ENCODE results near the gene SCYL1.

The SCYL1 gene

DNA sequence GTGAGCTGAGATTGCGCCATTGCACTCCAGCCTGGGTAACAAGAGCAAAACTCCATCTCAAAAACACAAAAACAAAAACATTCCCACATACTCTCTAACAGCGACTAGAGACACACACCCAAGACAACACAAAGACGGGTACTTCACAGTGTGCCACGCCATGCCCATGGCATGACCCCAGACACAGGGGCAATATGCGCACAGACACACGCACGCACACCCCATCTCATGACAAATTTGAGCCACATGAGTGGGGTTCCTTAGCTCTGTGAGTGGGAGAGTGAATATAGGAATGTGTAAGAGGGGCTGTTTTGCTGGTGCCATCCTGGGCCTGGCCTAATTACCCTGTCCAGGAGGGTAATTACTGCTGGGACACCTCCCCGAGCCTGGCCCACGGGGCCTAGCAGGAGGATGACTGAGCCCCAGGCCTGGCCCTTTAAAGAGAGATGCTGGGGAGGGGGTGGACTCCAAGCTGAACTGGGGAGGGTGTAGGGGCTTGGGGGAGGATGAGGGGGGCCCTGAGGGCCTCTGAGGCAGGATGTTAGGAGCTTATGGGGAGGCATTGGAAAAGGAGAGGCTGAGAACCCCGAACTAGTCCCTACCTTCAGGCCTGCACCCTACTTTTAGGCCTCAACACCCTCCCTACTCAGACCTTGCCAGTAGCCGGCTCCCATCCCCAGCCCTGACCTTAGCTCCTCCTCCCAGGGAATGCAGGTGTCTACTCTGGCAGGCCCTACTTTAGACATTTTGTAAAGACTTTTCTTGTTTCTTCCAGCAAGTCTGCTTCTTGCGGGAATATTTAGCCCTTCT, 31.8 kb downstream of the SCYL1 start:
- Histone ChIP-seq H3K4me3 (ENCODE audit: low read depth, low read length) (peak overlapping the region; percentile 57), H2AFZ (peak overlapping the region; percentile 23), H3K4me2 (ENCODE audit: low read length) (peak overlapping the region; percentile 72), H3K9me3 (ENCODE audit: control insufficient read depth, low read length) (no peaks in the 10 kb centered on the region), H3K27ac (peak overlapping the region; percentile 82), H3K36me3 (ENCODE audit: control insufficient read depth, insufficient read depth, low read length) (no peaks in the 10 kb centered on the region), H3K9ac (peak overlapping the region; percentile 19), H3K27me3 (ENCODE audit: control insufficient read depth, insufficient read depth, low read length) (no peaks in the 10 kb centered on the region), H3K79me2 (no peaks in the 10 kb centered on the region), H3K4me1 (peaks cover 21% of the 10 kb centered on the region)
- TF ChIP-seq, protein P1, sequence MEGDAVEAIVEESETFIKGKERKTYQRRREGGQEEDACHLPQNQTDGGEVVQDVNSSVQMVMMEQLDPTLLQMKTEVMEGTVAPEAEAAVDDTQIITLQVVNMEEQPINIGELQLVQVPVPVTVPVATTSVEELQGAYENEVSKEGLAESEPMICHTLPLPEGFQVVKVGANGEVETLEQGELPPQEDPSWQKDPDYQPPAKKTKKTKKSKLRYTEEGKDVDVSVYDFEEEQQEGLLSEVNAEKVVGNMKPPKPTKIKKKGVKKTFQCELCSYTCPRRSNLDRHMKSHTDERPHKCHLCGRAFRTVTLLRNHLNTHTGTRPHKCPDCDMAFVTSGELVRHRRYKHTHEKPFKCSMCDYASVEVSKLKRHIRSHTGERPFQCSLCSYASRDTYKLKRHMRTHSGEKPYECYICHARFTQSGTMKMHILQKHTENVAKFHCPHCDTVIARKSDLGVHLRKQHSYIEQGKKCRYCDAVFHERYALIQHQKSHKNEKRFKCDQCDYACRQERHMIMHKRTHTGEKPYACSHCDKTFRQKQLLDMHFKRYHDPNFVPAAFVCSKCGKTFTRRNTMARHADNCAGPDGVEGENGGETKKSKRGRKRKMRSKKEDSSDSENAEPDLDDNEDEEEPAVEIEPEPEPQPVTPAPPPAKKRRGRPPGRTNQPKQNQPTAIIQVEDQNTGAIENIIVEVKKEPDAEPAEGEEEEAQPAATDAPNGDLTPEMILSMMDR (IDR thresholded peaks at IDR 0.05) = no peak

DNA sequence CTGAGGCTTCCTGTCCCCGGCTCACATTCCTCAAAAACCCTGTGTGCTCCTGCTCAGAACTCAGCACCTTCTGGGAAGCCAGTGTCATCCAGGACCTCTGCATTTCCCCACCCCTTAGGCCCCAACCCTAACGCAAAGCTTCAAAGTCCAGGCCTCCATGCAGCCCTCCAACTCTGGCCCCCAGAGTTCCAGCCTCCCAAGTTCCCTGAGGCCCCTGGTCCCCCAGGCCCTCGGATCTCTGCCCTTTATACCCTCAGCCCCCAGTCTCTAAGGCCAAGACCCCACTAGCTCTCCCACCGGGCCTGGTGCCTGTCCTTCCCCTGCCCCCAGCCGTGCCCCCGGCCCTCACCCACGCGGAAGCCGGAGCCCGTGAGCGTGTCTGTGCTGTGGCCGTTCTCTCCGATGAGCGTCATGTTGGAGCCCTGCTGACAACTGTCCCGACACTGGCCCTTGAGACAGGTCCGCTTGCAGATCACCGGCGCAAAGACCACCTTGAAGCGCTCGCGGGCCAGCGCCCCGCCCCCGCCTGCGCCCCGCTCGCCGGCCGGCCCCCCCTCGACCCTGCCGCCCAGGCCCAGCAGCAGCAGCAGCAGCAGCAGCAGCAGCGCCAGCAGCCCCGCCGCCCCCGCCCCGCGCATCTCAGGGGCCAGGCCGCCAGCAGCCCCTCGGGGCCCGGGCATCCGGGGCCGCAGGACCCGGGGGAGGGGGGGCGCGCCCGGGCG, 32.6 kb downstream of the SCYL1 start:
- Histone ChIP-seq H3K4me2 (ENCODE audit: low read length) (peak overlapping the region; percentile 72), H3K27ac (peak overlapping the region; percentile 82), H3K4me1 (peaks cover 21% of the 10 kb centered on the region), H3K9me3 (ENCODE audit: control insufficient read depth, low read length) (no peaks in the 10 kb centered on the region), H3K4me3 (ENCODE audit: low read depth, low read length) (peak overlapping the region; percentile 57), H3K27me3 (ENCODE audit: control insufficient read depth, insufficient read depth, low read length) (no peaks in the 10 kb centered on the region), H3K36me3 (ENCODE audit: control insufficient read depth, insufficient read depth, low read length) (no peaks in the 10 kb centered on the region), H3K79me2 (no peaks in the 10 kb centered on the region), H3K9ac (peak overlapping the region; percentile 19), H2AFZ (peak overlapping the region; percentile 23)
- TF ChIP-seq, protein P1 (IDR thresholded peaks at IDR 0.05) = no peak

DNA sequence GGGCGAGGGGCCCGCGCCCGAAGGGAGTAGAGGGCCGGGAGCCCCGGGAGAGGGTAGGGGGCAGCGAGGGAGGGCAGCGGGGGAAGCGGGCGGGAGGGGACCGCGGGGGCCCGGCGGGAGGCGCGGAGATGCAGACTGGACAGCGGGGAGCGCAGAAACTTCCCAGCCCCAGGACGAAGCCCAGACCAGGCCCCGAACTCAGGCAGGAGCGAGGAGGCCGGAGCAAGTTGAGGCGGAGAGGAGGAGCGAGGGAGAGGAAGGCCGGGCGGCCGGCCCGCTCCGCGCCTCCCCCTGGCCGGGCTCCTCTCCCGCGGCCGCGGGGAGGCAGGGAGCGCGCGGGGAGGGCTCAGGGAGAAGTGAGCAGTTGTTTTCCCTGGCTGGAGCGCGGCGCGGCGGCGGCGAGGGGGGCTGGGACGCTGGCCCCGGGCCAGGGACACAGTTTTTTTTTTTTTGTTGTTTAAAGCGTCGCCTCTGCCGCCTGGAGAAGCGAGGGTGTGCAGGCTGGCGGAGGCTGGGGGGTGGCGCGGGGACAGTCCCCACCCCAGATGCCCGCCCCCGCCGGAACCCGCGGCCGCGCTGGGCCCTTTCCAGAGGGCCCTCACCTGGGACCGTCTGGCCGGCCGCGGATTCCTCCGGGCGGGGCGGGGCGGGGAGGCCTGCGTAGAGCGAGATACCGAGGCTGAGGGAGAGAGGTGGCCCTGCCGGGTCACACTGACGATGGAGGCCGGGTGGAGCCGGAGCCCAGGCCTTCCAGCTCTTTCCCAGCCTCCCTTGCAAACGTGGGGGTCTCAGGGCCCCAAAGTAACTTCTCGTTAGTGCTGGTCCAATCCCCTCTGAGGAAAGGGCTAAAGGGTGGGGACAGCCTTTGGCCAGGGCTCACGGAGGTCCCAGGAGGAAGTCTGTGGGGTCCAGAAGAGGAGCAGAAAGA, 33.4 kb downstream of the SCYL1 start, which contains the start of gene LTBP3:
Gene LTBP3, minus strand, starts transcription at position 358 of the 928 bp plus-strand sequence. CDS start 400 bp downstream, outside the sequence.
- H2AFZ ChIP-seq = peak within 1 kb of the TSS; percentile 77
- H3K27me3 ChIP-seq (ENCODE audit: control insufficient read depth, insufficient read depth, low read length) = no peaks in the 10 kb centered on the region
- H3K9ac ChIP-seq = peak within 1 kb of the TSS; percentile 19
- no peaks in the 10 kb centered on the region for H3K36me3 ChIP-seq (ENCODE audit: control insufficient read depth, insufficient read depth, low read length)
- H3K79me2 ChIP-seq = peaks cover 4% of the 10 kb centered on the region
- peak within 1 kb of the TSS; percentile 57 for H3K4me3 ChIP-seq (ENCODE audit: low read depth, low read length)
- peak within 1 kb of the TSS; percentile 72 for H3K4me2 ChIP-seq (ENCODE audit: low read length)
- H3K9me3 ChIP-seq (ENCODE audit: control insufficient read depth, low read length) = no peaks in the 10 kb centered on the region
- TF ChIP-seq, protein P1 (IDR thresholded peaks at IDR 0.05) = peak; percentile 7
- H3K27ac ChIP-seq = peak within 1 kb of the TSS; percentile 87
- peaks cover 21% of the 10 kb centered on the region for H3K4me1 ChIP-seq

DNA sequence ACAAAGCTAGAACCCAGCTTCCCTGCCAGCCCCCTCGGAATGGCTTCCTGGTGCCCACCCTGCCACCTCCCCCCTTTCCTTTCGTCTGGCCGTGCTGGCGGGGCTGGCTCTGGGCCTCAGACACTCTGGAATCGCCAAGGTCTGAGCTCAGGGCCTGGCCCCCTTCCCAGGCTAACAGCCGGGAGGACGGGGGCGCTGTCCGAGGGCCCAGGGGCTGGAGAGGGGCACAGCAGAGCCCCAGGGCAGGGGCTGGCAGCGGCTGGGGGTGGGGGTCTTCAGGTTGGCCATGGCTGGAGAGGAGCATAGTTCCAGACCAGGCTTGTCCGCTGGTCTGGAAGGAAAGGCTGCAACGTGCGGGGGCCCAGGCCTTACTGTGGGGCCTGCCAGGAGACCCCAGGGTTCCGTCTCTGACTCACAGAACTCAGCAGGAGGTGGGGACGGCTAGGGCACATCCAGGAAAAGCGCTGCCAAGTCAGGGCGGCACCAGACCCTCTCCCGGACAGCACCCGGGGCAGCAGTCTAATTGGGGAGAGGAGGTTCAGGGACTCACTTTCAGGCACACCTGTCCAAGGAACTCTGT, 34.1 kb downstream of the SCYL1 start:
- Histone ChIP-seq H3K9ac (no peak overlapping the region), H3K36me3 (ENCODE audit: control insufficient read depth, insufficient read depth, low read length) (no peaks in the 10 kb centered on the region), H3K79me2 (peaks cover 10% of the 10 kb centered on the region), H3K27me3 (ENCODE audit: control insufficient read depth, insufficient read depth, low read length) (no peaks in the 10 kb centered on the region), H3K4me2 (ENCODE audit: low read length) (peak overlapping the region; percentile 62), H2AFZ (peak overlapping the region; percentile 77), H3K27ac (peak overlapping the region; percentile 87), H3K4me3 (ENCODE audit: low read depth, low read length) (peak overlapping the region; percentile 40), H3K4me1 (peaks cover 21% of the 10 kb centered on the region), H3K9me3 (ENCODE audit: control insufficient read depth, low read length) (no peaks in the 10 kb centered on the region)
- TF ChIP-seq, protein P1 (IDR thresholded peaks at IDR 0.05) = no peak
